Erythroblast (primary cell): ENCODE results near the gene LRMDA.

Source experiments
- GATA1 ChIP-seq: IDR thresholded peaks from 2 replicates; pipeline ENCODE4 v1.6.1; 2011; ENCODE audit warnings: low read depth, mild to moderate bottlenecking, control low read depth, low read length, moderate library complexity
- POLR2A ChIP-seq: IDR thresholded peaks from 2 replicates; pipeline ENCODE4 v1.6.1; 2011; ENCODE audit warnings: mild to moderate bottlenecking, low read length

- TF ChIP-seq POLR2A (no peak), GATA1 (no peak)
Measured at GRCh38 chr10:76026905-76027304, 595.5 kb downstream of the LRMDA start.
